GM19239 (cell line): ENCODE data around the gene OS9.
"Not testable (repeated sequence)": the region's sequence is repeated elsewhere in the genome, so short reads cannot be mapped to it uniquely, and the experiment has no call there.

Experiments used
- DNase-seq: peaks from one replicate; pipeline ENCODE4 v3.0.0; 2011; ENCODE audit warnings: low spot score; ENCODE audit not compliant: insufficient read length
- FAIRE-seq: peaks from 2 replicates; lab custom pipeline; 2011; peaks lifted over from hg19 to GRCh38; lab: Jason Lieb, UNC

OS9 gene, protein sequence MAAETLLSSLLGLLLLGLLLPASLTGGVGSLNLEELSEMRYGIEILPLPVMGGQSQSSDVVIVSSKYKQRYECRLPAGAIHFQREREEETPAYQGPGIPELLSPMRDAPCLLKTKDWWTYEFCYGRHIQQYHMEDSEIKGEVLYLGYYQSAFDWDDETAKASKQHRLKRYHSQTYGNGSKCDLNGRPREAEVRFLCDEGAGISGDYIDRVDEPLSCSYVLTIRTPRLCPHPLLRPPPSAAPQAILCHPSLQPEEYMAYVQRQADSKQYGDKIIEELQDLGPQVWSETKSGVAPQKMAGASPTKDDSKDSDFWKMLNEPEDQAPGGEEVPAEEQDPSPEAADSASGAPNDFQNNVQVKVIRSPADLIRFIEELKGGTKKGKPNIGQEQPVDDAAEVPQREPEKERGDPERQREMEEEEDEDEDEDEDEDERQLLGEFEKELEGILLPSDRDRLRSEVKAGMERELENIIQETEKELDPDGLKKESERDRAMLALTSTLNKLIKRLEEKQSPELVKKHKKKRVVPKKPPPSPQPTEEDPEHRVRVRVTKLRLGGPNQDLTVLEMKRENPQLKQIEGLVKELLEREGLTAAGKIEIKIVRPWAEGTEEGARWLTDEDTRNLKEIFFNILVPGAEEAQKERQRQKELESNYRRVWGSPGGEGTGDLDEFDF

DNA sequence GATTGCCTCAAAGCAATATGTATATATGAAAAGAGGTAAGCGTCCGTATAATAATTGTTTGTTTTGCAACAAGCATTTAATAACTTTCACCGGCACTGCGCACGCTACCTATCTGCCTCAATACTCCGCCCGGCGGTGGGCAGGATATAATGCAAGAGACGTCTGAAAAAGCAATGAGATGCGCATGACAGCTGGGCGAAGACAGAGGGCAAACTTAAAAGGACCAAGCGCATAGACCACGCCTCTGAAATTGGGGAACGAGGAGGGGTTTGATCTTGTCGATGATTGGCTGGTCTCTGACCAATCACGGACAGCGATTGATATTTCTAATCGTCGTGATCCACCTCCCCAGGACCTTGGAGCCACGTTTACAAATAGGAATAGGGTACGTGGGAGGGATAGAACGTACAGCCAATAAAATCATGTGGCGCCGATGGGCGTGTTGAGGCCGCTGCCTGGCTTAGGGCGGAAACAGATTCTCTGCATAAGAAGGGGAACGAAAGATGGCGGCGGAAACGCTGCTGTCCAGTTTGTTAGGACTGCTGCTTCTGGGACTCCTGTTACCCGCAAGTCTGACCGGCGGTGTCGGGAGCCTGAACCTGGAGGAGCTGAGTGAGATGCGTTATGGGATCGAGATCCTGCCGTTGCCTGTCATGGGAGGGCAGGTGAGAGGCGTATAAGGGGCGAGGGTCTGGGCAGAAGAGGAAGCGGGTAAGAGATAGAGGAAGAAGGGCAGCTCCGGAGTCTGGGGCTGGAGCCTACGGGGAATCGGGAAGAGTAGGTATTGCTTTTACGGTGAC is at the start of gene OS9:
TSS of gene OS9 (plus strand) at position 474 of the 800 bp plus-strand sequence. CDS start at position 504, 30 bp downstream.
- DNase-seq (peak; percentile 71), FAIRE-seq (peak; percentile 100)

DNA sequence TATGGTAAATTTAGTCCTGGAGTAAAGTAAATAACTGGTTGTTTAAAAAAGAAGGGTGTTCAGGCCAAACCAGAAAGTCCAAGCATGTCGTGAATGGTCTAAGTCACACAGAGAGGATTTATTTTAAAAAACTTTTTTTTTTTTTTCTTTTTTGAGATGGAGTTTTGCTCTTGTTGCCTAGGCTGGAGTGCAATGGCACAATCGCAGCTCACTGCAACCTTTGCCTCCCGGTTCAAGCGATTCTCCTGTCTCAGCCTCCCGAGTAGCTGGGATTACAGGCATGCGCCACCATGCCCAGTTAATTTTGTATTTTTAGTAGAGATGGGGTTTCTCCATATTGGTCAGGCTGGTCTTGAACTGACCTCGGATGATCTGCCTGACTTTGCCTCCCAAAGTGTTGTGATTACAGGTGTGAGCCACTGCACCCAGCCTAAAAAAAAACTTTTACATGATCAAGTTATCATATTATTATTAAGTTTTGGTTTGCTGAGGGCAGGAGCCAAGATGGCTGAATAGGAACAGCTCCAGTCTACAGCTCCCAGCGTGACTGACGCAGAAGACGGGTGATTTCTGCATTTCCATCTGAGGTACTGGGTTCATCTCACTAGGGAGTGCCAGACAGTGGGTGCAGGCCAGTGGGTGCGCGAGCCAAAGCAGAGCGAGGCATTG is 47.8 kb upstream of the OS9 start:
- DNase-seq, result not testable (repeated sequence)

DNA sequence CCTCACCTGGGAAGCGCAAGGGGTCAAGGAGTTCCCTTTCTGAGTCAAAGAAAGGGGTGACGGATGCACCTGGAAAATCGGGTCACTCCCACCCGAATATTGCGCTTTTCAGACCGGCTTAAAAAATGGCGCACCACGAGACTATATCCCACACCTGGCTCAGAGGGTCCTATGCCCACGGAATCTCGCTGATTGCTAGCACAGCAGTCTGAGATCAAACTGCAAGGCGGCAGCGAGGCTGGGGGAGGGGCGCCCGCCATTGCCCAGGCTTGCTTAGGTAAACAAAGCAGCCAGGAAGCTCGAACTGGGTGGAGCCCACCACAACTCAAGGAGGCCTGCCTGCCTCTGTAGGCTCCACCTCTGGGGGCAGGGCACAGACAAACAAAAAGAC is 47.3 kb upstream of the OS9 start:
- not testable (repeated sequence) for FAIRE-seq, DNase-seq

More for the DNA sequence above, 47.8 kb upstream of the OS9 start:
- FAIRE-seq, result not testable (repeated sequence)

DNA sequence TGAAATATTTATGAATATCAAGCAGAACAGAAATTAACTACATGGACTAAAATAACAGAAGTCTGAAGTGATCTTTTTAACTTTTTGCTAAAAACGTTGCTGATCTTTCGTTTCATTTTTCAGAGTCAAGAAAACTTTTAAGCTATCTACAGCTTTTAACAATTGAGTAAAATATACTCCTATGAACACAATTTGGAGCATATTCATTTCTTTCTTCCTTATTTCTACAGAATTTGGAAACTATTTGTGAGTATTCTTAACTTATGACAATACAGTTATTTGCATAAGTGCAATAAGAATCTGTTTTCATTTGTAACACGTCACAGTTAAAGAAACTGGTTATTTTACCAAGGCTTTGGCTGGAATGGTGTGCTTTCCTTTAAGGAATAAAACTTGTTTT is 39.9 kb upstream of the OS9 start:
- FAIRE-seq (no peak), DNase-seq (no peak)

DNA sequence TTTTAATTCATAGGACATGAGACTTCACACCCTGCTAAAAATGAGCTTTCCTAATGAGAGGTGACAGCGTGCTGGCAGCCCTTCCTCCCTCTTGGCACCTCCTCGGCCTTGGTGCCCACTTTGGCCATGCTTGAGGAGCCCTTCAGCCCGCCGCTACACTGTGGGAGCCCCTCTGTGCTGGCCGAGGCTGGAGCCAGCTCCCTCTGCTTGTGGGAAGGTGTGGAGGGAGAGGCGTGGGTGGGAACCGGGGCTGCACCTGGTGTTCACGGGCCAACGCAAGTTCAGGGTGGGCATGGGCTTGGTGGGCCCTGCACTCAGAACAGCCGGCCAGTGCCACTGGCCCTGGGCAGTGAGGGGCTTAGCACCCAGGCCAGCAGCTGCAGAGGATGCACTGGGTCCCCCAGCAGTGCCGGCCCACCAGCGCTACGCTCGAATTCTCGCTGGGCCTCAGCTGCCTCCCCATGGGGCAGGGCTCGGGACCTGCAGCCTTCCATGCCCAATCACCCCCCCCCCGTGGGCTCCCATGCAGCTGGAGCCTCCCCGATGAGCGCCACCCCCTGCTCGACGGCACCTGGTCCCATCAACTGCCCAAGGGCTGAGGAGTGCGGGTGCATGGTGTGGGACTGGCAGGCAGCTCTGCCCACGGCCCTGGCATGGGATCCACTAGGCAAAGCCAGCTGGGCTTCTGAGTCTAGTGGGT is 38.2 kb upstream of the OS9 start:
- no peak for DNase-seq

DNA sequence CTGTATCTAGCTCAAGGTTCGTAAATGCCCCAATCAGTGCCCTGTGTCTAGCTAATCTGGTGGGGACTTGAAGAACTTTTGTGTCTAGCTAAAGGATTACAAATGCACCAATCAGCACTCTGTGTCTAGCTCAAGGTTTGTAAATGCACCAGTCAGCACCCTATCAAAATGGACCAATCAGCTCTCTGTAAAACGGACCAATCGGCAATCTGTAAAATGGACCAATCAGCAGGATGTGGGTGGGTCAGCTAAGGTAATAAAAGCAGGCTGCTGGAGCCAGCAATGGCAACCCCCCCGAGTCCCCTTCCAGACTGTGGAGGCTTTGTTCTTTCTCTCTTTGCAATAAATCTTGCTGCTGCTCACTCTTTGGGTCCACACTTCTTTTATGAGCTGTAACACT is 37.5 kb upstream of the OS9 start:
- not testable (repeated sequence) for FAIRE-seq, DNase-seq

More for the DNA sequence above, 38.2 kb upstream of the OS9 start:
- FAIRE-seq, result no peak

DNA sequence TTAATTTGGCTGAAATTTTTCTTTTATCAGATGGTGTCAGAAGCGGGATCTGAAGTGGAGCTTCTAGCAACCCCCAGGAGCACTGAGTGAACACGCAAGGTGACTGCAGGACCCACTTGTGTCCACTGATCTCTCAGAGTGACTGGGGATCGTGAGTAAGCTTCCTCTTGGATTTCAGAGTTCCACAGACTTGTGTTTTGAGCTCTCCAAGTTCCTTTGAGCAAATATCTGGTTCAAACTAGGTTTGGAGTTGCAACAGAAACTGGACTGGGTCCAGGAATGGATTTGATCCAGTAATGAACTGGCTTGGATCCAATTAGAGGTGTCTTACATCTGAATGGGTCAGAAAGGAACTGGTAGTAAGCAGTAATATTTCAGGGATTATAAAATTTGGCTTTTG is 36.2 kb upstream of the OS9 start:
- no peak for FAIRE-seq
- no peak for DNase-seq

DNA sequence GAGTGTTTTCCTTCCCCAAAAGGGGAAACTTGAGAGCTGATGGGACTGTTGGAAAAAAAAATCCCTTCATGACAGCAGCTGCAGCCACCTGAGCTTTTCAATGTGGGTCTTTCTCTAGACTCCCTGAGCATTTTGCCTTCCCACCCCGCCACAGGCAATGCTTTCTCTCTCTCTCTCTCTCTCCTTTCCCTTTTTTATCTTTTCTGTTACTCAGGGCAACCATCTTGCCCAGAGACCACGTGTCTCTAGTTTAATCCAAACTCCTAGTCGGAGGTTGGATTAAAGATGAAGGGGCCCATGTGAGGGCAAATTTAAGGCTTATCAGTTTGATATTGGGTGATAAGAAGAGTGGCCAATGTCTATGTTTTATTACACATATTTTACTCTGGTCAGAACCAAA is 35.0 kb upstream of the OS9 start:
- no peak for DNase-seq
- no peak for FAIRE-seq

DNA sequence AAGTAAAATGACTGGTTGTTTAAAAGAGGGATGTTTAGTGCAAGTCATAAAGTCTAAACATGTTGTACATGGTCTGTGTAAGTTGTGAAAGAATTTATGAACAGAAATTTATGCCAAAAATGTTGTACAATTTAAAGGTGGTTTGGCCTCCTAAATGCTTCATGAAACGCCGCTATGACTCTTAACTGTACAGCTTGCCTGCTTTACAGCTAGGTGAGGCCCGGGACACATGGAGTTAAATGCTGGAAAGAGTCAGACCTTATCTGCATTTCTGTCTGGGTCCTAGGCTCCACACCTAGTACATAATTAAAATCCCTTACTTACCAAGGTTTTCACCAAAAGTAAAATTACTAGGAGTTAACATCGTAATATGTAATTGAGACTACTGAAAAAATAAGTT is 32.6 kb upstream of the OS9 start:
- FAIRE-seq (no peak), DNase-seq (no peak)

DNA sequence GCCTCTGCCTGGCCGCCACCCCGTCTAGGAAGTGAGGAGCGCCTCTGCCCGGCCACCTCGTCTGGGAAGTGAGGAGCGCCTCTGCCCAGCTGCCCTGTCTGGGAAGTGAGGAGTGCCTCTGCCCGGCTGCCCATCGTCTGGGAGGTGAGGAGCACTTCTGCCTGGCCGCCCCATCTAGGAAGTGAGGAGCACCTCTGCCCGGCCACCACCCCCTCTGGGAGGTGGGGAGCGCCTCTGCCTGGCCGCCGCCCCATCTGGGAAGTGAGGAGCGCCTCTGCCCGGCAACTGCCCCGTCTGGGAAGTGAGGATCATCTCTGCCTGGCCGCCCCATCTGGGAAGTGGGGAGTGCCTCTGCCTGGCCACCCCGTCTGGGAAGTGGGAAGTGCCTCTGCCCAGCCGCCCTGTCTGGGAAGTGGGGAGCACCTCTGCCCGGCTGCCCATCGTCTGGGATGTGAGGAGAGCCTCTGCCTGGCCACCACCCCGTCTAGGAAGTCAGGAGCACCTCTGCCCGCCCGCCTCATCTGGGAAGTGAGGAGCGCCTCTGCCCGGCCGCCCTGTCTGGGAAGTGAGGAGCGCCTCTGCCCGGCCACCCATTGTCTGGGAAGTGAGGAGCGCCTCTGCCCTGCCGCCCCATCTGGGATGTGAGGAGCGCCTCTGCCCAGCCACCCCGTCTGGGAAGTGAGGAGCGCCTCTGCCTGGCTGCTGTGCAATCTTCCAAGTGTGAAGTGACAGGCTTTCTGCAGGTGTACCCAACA is 28.7 kb upstream of the OS9 start:
- DNase-seq, FAIRE-seq: not testable (repeated sequence)

DNA sequence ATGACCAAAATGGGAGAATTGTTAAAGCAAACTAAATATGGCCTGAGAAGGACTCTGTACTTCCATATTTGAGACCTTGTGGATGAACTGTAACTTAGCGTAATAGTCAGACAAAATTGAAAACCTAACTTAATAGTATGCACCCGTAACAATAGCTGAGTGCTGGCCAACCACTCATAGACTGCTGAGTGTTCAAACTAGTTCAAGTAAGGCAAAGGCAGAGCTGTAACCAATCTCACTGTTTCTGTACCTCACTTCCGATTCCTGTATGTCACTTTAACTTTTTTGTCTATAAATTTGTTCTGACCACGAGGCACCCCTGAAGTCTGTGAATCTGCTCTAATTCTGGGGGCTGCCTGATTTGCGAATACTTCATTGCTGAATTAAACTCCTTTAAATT is 27.0 kb upstream of the OS9 start:
- no peak for FAIRE-seq

DNA sequence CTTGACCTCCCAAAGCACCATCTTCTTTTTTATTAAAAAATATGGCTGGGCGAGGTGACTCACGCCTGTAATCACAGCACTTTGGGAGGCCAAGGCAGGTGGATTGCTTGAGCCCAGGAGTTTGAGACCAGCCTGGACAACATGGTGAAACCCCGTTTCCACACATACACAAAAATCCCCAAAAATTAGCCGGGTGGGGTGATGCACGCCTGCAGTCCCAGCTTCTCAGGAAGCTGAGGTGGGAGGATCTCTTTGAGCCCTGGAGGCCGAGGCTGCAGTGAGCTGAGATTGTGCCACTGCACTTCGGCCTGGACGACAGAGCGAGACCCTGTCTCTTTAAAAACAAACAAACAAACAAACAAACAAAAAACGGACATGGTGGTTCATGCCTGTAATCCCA is 24.2 kb upstream of the OS9 start:
- FAIRE-seq, DNase-seq: not testable (repeated sequence)

More for the DNA sequence above, 27.0 kb upstream of the OS9 start:
- no peak for DNase-seq

DNA sequence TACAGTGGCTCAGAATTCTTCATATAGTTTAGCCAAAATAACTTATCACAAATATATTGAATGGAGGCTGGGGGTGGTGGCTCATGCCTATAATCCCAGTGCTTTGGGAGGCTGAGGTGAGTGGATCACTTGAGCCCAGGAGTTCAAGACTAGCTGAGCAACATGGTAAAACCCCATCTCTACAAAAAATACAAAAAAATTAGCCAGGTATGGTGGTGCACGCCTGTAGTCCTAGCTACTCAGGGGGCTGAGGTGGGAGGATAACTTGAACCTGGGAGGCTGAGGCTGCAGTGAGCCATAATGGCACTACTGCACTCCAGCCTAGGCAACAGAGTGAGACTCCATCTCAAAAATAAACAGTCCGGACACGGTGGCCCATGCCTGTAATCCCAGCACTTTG is 22.1 kb upstream of the OS9 start:
- not testable (repeated sequence) for FAIRE-seq, DNase-seq

DNA sequence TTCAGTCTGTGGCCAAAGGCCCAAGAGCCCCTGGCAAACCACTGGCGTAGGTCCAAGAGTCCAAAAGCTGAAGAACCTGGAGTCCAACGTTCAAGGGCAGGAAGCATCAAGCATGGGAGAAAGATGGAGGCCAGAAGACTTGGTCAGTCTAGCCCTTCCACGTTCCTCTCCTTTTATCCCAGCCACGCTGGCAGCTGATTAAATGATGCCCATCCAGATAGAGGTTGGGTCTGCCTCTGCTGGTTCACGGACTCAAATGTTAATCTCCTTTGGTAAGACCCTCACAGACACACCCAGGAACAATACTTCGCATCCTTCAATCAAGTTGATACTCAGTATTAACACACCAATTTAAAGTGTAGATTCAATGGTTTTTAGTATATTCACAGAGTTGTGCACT is 21.1 kb upstream of the OS9 start:
- FAIRE-seq (no peak), DNase-seq (no peak)

DNA sequence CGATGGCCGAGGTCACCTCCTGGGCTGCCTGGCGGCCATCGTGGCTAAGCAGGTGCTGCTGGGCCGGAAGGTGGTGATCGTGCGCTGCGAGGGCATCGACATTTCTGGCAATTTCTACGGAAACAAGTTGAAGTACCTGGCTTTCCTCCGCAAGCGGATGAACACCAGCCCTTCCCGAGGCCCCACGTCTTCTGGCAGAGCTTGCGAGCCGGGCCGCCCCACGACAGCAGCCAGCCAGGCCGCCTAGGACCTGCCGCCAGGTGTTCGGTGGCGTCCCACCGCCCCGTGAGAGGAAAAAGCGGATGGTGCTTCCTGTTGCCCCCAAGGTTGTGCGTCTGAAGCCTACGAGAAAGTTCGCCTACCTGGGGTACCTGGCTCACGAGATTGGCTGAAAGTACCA is 19.2 kb upstream of the OS9 start:
- FAIRE-seq, result no peak
- no peak for DNase-seq

DNA sequence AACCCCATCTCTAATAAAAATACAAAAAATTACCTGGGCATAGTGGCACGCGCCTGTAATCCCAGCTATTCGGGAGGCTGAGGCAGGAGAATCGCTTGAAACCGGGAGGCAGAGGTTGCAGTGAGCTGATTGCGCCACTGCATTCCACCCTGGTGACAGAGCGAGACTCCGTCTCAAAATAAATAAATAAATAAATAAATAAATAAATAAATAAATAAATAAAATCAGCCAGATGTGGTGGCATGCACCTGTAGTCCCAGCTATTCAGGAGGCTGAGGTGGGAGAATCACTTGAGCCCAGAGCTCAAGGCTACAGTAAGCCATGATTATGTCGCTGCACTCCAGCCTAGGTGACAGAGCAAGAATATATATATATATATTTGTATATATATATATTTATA is 16.0 kb upstream of the OS9 start:
- DNase-seq, FAIRE-seq: not testable (repeated sequence)

DNA sequence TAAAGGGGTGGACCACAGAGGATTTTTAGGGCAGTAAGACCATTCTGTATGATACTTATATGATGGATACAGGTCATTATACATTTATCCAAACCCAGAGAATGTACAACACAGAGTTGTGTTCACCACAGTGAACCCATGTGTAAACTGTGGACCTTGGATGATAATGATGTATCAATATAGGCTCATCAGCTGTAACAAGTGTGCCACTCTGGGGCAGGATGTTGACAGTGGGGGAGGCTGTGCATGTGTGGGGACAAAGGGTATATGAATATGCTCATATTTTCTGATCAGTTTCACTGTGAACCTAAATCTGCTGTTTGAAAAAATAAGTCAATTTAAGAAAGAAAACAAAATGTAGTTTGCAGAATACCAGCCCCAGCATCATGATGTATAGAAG is 14.2 kb upstream of the OS9 start:
- FAIRE-seq (no peak), DNase-seq (no peak)

DNA sequence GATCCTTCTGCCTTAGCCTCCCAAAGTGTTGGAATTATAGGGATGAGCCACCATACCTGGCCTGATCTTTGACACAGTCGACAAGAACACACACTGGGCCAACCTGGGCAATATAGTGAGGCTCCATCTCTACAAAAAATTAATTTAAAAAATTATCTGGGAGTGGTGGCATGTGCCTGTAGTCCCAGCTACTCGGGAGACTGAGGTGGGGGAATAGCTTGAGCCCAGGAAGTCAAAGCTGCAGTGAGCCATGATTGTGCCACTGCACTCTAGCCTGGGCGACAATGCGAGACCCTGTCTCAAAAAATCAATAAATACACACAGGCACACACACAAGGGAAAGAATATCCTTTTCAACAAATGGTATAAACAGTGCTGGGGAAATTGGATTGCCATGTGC is 6.1 kb upstream of the OS9 start:
- FAIRE-seq (no peak), DNase-seq (no peak)

DNA sequence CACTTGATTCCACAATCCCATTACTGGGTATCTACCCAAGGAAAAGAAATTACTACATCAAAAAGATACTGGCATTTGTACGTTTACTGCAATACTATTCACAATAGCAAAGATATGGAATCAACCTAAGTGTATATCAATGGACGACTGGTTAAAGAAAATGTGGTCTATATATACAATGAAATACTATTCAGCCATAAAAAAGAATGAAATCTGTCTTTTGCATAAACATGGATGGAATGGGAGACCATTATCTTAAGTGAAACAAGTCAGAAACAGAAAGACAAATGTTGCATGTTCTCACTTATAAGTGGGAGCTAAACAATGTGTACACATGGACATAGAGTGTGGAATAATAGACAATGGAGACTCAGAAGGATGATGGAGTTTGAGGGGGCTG is 5.0 kb upstream of the OS9 start:
- DNase-seq (no peak), FAIRE-seq (no peak)
